Measurements from ENCODE around the gene PDZD2. TPM values are rescaled to one million over a fixed set of nuclear protein-coding genes. Genes with fewer than 3 reads are reported as not detected.

The PDZD2 gene
- polyA plus RNA-seq, 1 donor from 2014 or later = 3.1 TPM

DNA sequence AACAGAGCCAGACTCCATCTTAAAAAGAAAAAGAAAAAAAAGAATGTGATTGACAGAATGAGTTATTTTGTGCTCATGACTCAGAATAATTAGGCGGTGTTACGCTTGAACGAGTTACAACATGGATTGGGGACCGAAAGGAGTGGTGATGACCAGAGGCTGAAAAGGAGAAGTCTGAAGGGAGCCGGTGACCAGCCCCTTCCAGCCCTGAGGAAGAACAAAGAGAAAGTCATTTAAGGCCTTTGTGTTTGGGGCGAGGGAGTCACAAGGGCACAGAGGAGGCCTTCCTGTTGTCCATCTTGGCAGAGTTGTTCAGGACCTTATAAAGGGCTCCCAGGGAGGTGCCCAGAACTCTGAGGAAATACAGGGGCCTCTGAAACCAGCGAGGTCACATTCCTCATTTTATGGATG, 403.6 kb downstream of the PDZD2 start:
- H2AFZ ChIP-seq (ENCODE audit: low read depth, low read length) = no peak overlapping the region
- no peaks in the 10 kb centered on the region for H3K27me3 ChIP-seq (ENCODE audit: insufficient read depth, low read depth, low read length)
- no peaks in the 10 kb centered on the region for H3F3A ChIP-seq (ENCODE audit: insufficient read depth, low read length, poor library complexity, severe bottlenecking)
- no peak overlapping the region for H3K4me2 ChIP-seq (ENCODE audit: low read length)
- no peak overlapping the region for H3K4me3 ChIP-seq (ENCODE audit: low read length)
- no peaks in the 10 kb centered on the region for H3K79me2 ChIP-seq (replicated peaks; ENCODE audit: insufficient read depth, low read length)
- H3K9me2 ChIP-seq (ENCODE audit: insufficient read depth, low read length) = no peaks in the 10 kb centered on the region
- H3K36me3 ChIP-seq (ENCODE audit: insufficient read depth, low read length) = no peaks in the 10 kb centered on the region
- no peak overlapping the region for H3K9ac ChIP-seq (ENCODE audit: low read length)
- H3K9me3 ChIP-seq (ENCODE audit: low read length) = peaks cover 3% of the 10 kb centered on the region
- H4K20me1 ChIP-seq (ENCODE audit: insufficient read depth) = no peaks in the 10 kb centered on the region
- no peak overlapping the region for H3K27ac ChIP-seq (ENCODE audit: low read length)
- TF ChIP-seq SMC3 (conservative IDR thresholded peaks at IDR 0.05; ENCODE audit: poor library complexity) (no peak), RAD21 (conservative IDR thresholded peaks at IDR 0.05) (no peak), MXI1 (conservative IDR thresholded peaks at IDR 0.05; ENCODE audit: poor library complexity, severe bottlenecking) (no peak), POLR2AphosphoS5 (IDR thresholded peaks at IDR 0.05) (no peak), TAF1 (IDR thresholded peaks at IDR 0.05; ENCODE audit: low read depth) (no peak), EZH2 (IDR thresholded peaks at IDR 0.05; ENCODE audit: borderline replicate concordance, insufficient read depth, low read length, poor library complexity, severe bottlenecking) (no peak), EP300 (conservative IDR thresholded peaks at IDR 0.05; ENCODE audit: poor library complexity, severe bottlenecking) (no peak)
- TF ChIP-seq, protein P1, sequence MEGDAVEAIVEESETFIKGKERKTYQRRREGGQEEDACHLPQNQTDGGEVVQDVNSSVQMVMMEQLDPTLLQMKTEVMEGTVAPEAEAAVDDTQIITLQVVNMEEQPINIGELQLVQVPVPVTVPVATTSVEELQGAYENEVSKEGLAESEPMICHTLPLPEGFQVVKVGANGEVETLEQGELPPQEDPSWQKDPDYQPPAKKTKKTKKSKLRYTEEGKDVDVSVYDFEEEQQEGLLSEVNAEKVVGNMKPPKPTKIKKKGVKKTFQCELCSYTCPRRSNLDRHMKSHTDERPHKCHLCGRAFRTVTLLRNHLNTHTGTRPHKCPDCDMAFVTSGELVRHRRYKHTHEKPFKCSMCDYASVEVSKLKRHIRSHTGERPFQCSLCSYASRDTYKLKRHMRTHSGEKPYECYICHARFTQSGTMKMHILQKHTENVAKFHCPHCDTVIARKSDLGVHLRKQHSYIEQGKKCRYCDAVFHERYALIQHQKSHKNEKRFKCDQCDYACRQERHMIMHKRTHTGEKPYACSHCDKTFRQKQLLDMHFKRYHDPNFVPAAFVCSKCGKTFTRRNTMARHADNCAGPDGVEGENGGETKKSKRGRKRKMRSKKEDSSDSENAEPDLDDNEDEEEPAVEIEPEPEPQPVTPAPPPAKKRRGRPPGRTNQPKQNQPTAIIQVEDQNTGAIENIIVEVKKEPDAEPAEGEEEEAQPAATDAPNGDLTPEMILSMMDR (IDR thresholded peaks at IDR 0.05; ENCODE audit: poor library complexity, severe bottlenecking) = no peak
- TF ChIP-seq, protein P2, sequence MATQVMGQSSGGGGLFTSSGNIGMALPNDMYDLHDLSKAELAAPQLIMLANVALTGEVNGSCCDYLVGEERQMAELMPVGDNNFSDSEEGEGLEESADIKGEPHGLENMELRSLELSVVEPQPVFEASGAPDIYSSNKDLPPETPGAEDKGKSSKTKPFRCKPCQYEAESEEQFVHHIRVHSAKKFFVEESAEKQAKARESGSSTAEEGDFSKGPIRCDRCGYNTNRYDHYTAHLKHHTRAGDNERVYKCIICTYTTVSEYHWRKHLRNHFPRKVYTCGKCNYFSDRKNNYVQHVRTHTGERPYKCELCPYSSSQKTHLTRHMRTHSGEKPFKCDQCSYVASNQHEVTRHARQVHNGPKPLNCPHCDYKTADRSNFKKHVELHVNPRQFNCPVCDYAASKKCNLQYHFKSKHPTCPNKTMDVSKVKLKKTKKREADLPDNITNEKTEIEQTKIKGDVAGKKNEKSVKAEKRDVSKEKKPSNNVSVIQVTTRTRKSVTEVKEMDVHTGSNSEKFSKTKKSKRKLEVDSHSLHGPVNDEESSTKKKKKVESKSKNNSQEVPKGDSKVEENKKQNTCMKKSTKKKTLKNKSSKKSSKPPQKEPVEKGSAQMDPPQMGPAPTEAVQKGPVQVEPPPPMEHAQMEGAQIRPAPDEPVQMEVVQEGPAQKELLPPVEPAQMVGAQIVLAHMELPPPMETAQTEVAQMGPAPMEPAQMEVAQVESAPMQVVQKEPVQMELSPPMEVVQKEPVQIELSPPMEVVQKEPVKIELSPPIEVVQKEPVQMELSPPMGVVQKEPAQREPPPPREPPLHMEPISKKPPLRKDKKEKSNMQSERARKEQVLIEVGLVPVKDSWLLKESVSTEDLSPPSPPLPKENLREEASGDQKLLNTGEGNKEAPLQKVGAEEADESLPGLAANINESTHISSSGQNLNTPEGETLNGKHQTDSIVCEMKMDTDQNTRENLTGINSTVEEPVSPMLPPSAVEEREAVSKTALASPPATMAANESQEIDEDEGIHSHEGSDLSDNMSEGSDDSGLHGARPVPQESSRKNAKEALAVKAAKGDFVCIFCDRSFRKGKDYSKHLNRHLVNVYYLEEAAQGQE (IDR thresholded peaks at IDR 0.05; ENCODE audit: borderline replicate concordance) = no peak

DNA sequence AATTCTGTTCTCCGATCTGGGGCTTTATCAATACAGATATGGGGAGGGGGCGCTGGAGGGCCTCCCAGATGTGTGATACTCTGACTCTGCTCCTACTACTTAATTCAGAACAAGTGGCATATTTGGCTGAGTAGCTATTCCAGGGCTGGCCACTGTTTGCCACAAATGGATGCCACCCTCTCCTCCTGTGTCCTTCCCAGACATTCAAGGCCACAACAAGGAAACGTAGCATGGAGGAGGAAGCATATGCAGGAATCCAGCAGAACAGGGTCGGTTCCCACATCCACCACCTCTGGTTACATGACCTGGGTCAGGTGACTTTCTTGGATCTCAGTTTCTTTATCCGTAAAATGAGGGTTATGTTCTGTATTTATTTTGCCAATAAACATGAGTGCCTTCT, 404.2 kb downstream of the PDZD2 start:
- no peak overlapping the region for H3K9ac ChIP-seq (ENCODE audit: low read length)
- H2AFZ ChIP-seq (ENCODE audit: low read depth, low read length) = no peak overlapping the region
- no peaks in the 10 kb centered on the region for H3K27me3 ChIP-seq (ENCODE audit: insufficient read depth, low read depth, low read length)
- H3K4me3 ChIP-seq (ENCODE audit: low read length) = no peak overlapping the region
- no peaks in the 10 kb centered on the region for H4K20me1 ChIP-seq (ENCODE audit: insufficient read depth)
- H3K9me3 ChIP-seq (ENCODE audit: low read length) = peaks cover 3% of the 10 kb centered on the region
- H3K36me3 ChIP-seq (ENCODE audit: insufficient read depth, low read length) = no peaks in the 10 kb centered on the region
- TF ChIP-seq, protein P1 (IDR thresholded peaks at IDR 0.05; ENCODE audit: poor library complexity, severe bottlenecking) = no peak
- H3F3A ChIP-seq (ENCODE audit: insufficient read depth, low read length, poor library complexity, severe bottlenecking) = no peaks in the 10 kb centered on the region
- H3K4me2 ChIP-seq (ENCODE audit: low read length) = no peak overlapping the region
- no peaks in the 10 kb centered on the region for H3K9me2 ChIP-seq (ENCODE audit: insufficient read depth, low read length)
- H3K27ac ChIP-seq (ENCODE audit: low read length) = no peak overlapping the region
- H3K79me2 ChIP-seq (replicated peaks; ENCODE audit: insufficient read depth, low read length) = no peaks in the 10 kb centered on the region
